SK-N-MC (cell line): ENCODE data around the gene UCKL1.

Experiments
- EZH2 ChIP-seq: fragments of 200-600 bp; sonication (generic); IDR thresholded peaks from one replicate; pipeline ENCODE4 v1.6.1; 2017; ENCODE audit warnings: antibody characterized with exemption
- FOXP2 ChIP-seq: optimal IDR thresholded peaks from 2 replicates; pipeline ENCODE3; 2011; ENCODE audit warnings: mild to moderate bottlenecking, moderate library complexity; ENCODE audit not compliant: insufficient read depth; ENCODE audit errors: extremely low read length, control extremely low read depth
- POLR2AphosphoS5 ChIP-seq: IDR thresholded peaks from 2 replicates; pipeline ENCODE4 v1.6.1; 2012; ENCODE audit warnings: mild to moderate bottlenecking, low read depth, low read length, borderline replicate concordance

GRCh38 chr20:63930971-63931553 is 25.2 kb downstream of the UCKL1 start:
- TF ChIP-seq EZH2 (no peak), POLR2AphosphoS5 (no peak), FOXP2 (no peak)
